Measurements from ENCODE around the gene MPZL2. TPM values are rescaled to one million over a fixed set of nuclear protein-coding genes. Genes with fewer than 3 reads are reported as not detected.

Gene MPZL2
- total RNA-seq, 1 donor from 2014 or later = 0.95 TPM

- H3K36me3 Mint-ChIP-seq (ENCODE audit: low read depth, unreplicated experiment) = no peaks in the 10 kb centered on the region
- peaks cover 36% of the 10 kb centered on the region for H3K27me3 Mint-ChIP-seq (ENCODE audit: low read depth, unreplicated experiment)
Observed at GRCh38 chr11:118312328-118312727, 48.2 kb upstream of the MPZL2 start.

DNA sequence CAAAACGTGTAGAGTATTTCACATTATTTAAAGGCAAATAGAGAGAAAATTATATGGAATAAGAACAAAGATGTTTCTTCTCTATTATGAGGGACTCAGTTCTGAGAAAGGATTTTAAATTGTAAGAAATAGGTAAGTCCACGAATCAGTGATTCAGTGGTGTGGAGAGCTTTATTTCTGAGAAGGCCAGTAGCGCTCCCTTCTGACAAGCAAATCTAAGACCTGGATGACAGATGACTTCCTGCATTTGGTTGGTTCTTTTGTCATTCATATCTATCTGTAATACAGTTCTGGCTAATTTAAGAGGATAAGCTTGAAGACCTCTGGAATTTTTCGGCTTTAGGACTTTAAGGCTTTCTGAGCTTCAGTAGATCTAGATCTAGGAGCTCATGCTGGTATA, 47.4 kb upstream of the MPZL2 start:
- Mint-ChIP-seq H3K4me3 (ENCODE audit: unreplicated experiment) (no peak overlapping the region), H3K27ac (ENCODE audit: unreplicated experiment) (no peak overlapping the region), H3K36me3 (ENCODE audit: low read depth, unreplicated experiment) (no peaks in the 10 kb centered on the region), H3K4me1 (ENCODE audit: low read depth, unreplicated experiment) (peaks cover 9% of the 10 kb centered on the region), H3K9me3 (ENCODE audit: unreplicated experiment) (peaks cover 2% of the 10 kb centered on the region), H3K27me3 (ENCODE audit: low read depth, unreplicated experiment) (peaks cover 36% of the 10 kb centered on the region)
- FAIRE-seq = no peak
- H3K9me3 ChIP-seq (ENCODE audit: insufficient read depth, low read depth, low read length) = no peaks in the 10 kb centered on the region
- no peaks in the 10 kb centered on the region for H3K79me2 ChIP-seq (ENCODE audit: insufficient read depth, low read length)
- no peak for TF ChIP-seq EZH2 (IDR thresholded peaks at IDR 0.05; ENCODE audit: insufficient read depth, low read length)
- TF ChIP-seq, protein P1, sequence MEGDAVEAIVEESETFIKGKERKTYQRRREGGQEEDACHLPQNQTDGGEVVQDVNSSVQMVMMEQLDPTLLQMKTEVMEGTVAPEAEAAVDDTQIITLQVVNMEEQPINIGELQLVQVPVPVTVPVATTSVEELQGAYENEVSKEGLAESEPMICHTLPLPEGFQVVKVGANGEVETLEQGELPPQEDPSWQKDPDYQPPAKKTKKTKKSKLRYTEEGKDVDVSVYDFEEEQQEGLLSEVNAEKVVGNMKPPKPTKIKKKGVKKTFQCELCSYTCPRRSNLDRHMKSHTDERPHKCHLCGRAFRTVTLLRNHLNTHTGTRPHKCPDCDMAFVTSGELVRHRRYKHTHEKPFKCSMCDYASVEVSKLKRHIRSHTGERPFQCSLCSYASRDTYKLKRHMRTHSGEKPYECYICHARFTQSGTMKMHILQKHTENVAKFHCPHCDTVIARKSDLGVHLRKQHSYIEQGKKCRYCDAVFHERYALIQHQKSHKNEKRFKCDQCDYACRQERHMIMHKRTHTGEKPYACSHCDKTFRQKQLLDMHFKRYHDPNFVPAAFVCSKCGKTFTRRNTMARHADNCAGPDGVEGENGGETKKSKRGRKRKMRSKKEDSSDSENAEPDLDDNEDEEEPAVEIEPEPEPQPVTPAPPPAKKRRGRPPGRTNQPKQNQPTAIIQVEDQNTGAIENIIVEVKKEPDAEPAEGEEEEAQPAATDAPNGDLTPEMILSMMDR (IDR thresholded peaks at IDR 0.05; ENCODE audit: insufficient read depth, low read depth, low read length) = no peak
- H3K27me3 ChIP-seq (ENCODE audit: insufficient read depth, low read length) = peaks cover 25% of the 10 kb centered on the region
- H3K4me2 ChIP-seq (ENCODE audit: low read length) = no peak overlapping the region
- H3K9ac ChIP-seq (ENCODE audit: low read length) = no peak overlapping the region
- no peak overlapping the region for H2AFZ ChIP-seq (ENCODE audit: low read depth, low read length)
- no peaks in the 10 kb centered on the region for H3K36me3 ChIP-seq (ENCODE audit: insufficient read depth, low read length)
- H3K4me1 ChIP-seq (ENCODE audit: insufficient read depth, low read length) = peaks cover 3% of the 10 kb centered on the region
- H3K4me3 ChIP-seq (ENCODE audit: insufficient read depth, low read depth, low read length) = no peak overlapping the region
- H3K27ac ChIP-seq (ENCODE audit: low read depth, low read length) = no peak overlapping the region
- DNase-seq (ENCODE audit: low read depth) = no peak
- no peaks in the 10 kb centered on the region for H4K20me1 ChIP-seq (ENCODE audit: insufficient read depth, low read length)

More at GRCh38 chr11:118312328-118312727, 48.2 kb upstream of the MPZL2 start:
- H3K27me3 ChIP-seq (ENCODE audit: insufficient read depth, low read length) = peaks cover 25% of the 10 kb centered on the region
- H4K20me1 ChIP-seq (ENCODE audit: insufficient read depth, low read length) = no peaks in the 10 kb centered on the region
- Mint-ChIP-seq H3K4me3 (ENCODE audit: unreplicated experiment) (no peak overlapping the region), H3K9me3 (ENCODE audit: unreplicated experiment) (peaks cover 2% of the 10 kb centered on the region), H3K27ac (ENCODE audit: unreplicated experiment) (no peak overlapping the region), H3K4me1 (ENCODE audit: low read depth, unreplicated experiment) (peaks cover 8% of the 10 kb centered on the region)
- H3K27ac ChIP-seq (ENCODE audit: low read depth, low read length) = no peak overlapping the region
- H3K4me3 ChIP-seq (ENCODE audit: insufficient read depth, low read depth, low read length) = no peak overlapping the region
- no peak for DNase-seq (ENCODE audit: low read depth)
- no peaks in the 10 kb centered on the region for H3K79me2 ChIP-seq (ENCODE audit: insufficient read depth, low read length)
- TF ChIP-seq, protein P1 (IDR thresholded peaks at IDR 0.05; ENCODE audit: insufficient read depth, low read depth, low read length) = no peak
- TF ChIP-seq EZH2 (IDR thresholded peaks at IDR 0.05; ENCODE audit: insufficient read depth, low read length) = no peak
- H2AFZ ChIP-seq (ENCODE audit: low read depth, low read length) = no peak overlapping the region
- H3K4me2 ChIP-seq (ENCODE audit: low read length) = no peak overlapping the region
- peaks cover 8% of the 10 kb centered on the region for H3K4me1 ChIP-seq (ENCODE audit: insufficient read depth, low read length)
- no peaks in the 10 kb centered on the region for H3K9me3 ChIP-seq (ENCODE audit: insufficient read depth, low read depth, low read length)
- H3K36me3 ChIP-seq (ENCODE audit: insufficient read depth, low read length) = no peaks in the 10 kb centered on the region
- no peak overlapping the region for H3K9ac ChIP-seq (ENCODE audit: low read length)
- FAIRE-seq = no peak

DNA sequence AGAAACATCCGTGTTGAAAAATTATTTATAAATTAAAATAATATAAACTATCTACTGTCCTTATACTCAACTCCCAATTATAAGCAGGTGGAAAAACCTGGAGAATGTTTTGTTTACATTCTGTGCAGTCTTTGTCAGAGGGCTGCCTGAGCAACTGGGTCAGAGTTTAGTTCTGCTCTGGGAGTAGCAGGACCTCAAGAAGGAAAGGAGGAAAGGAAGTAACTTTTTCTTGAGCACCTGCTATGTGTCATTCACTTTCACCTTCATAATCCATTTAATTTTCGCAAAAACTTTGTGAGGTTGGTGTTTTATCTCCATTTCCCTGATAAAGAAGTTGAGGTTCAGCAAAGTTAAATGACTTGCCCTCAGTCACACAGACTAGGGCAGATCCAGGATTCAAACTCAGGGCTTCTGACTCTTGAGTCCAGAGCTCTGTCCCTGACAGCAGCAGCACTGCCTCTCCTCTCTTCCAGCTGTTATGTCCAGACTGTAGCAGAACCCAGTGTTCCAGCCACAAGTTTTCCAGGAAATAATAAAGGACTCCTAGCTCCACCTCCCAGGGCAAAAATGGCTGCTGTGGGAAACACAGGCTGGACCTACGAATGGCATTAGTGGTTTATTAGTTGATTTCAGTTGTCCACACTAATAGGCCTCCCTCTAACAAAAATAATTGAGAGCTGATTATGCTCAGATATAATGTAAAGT, 46.8 kb upstream of the MPZL2 start:
- H3K9ac ChIP-seq (ENCODE audit: low read length) = no peak overlapping the region
- no peak for DNase-seq (ENCODE audit: low read depth)
- no peak for TF ChIP-seq EZH2 (IDR thresholded peaks at IDR 0.05; ENCODE audit: insufficient read depth, low read length)
- TF ChIP-seq, protein P1 (IDR thresholded peaks at IDR 0.05; ENCODE audit: insufficient read depth, low read depth, low read length) = no peak
- no peak overlapping the region for H2AFZ ChIP-seq (ENCODE audit: low read depth, low read length)
- H3K9me3 Mint-ChIP-seq (ENCODE audit: unreplicated experiment) = peaks cover 2% of the 10 kb centered on the region
- peaks cover 8% of the 10 kb centered on the region for H3K4me1 Mint-ChIP-seq (ENCODE audit: low read depth, unreplicated experiment)
- no peak overlapping the region for H3K27ac Mint-ChIP-seq (ENCODE audit: unreplicated experiment)
- H3K36me3 Mint-ChIP-seq (ENCODE audit: low read depth, unreplicated experiment) = no peaks in the 10 kb centered on the region
- no peak overlapping the region for H3K4me3 ChIP-seq (ENCODE audit: insufficient read depth, low read depth, low read length)
- H3K4me3 Mint-ChIP-seq (ENCODE audit: unreplicated experiment) = no peak overlapping the region
- FAIRE-seq = no peak
- H3K9me3 ChIP-seq (ENCODE audit: insufficient read depth, low read depth, low read length) = no peaks in the 10 kb centered on the region
- peaks cover 25% of the 10 kb centered on the region for H3K27me3 ChIP-seq (ENCODE audit: insufficient read depth, low read length)
- H3K79me2 ChIP-seq (ENCODE audit: insufficient read depth, low read length) = no peaks in the 10 kb centered on the region
- no peak overlapping the region for H3K4me2 ChIP-seq (ENCODE audit: low read length)
- peaks cover 36% of the 10 kb centered on the region for H3K27me3 Mint-ChIP-seq (ENCODE audit: low read depth, unreplicated experiment)
- no peaks in the 10 kb centered on the region for H3K4me1 ChIP-seq (ENCODE audit: insufficient read depth, low read length)
- no peaks in the 10 kb centered on the region for H4K20me1 ChIP-seq (ENCODE audit: insufficient read depth, low read length)
- H3K36me3 ChIP-seq (ENCODE audit: insufficient read depth, low read length) = no peaks in the 10 kb centered on the region
- H3K27ac ChIP-seq (ENCODE audit: low read depth, low read length) = no peak overlapping the region
